ENCODE measurements around the gene ANKRD42. TPM values are rescaled to one million over a fixed set of nuclear protein-coding genes. Genes with fewer than 3 reads are reported as not detected.

ANKRD42 gene
- total RNA-seq, 1 experiment from 2014 or later = 5.4 TPM

DNA sequence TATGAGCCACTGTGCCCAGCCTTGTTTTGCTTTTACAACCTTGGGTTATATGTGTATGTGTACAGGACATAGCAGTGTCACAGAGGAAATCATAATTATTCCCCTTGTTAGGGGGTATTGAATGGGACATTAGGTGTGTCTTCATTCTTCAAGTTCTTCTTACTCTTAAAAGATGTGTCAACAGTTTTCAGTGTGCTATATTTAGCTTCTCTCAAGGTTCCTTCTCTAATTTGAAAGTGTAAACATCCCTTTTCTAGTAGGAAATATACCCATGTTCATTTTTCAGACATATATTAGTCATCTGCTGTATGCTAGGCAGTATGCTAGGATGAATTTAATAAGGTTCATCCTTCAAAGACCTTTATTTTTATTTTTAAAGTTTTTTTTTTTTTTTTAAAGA lies 19.5 kb upstream of the ANKRD42 start:
- DNase-seq (ENCODE audit: low read depth, low spot score) (no peak), ATAC-seq (no peak)
- CTCF ChIA-PET = interaction anchor here (0.6 kb wide), 1 partner anchor 82 kb away, joined by 3 read pairs; no protein-coding TSS in a partner anchor
- H3K36me3 ChIP-seq (ENCODE audit: control insufficient read depth in 1 of 2, insufficient read depth in 2 of 2, low read length in 2 of 2) = peaks cover 45 to 46% of the 10 kb centered on the region in 2 experiments
- H3K9ac ChIP-seq (ENCODE audit: low read length) = no peak overlapping the region
- no peak for TF ChIP-seq SIN3A (IDR thresholded peaks at IDR 0.05; ENCODE audit: low read depth)
- no peak for TF ChIP-seq CEBPB (IDR thresholded peaks at IDR 0.05; ENCODE audit: low read depth)
- TF ChIP-seq ZNF274 (IDR thresholded peaks at IDR 0.05; ENCODE audit: low read depth, low read length) = no peak
- no peak for TF ChIP-seq POLR2AphosphoS5 (IDR thresholded peaks at IDR 0.05; ENCODE audit: low read depth, low read length)
- TF ChIP-seq FOSL1 (IDR thresholded peaks at IDR 0.05; ENCODE audit: low read depth) = no peak
- TF ChIP-seq SRF (IDR thresholded peaks at IDR 0.05; ENCODE audit: low read depth) = no peak
- H3K27me3 ChIP-seq (ENCODE audit: insufficient read depth, low read length) = no peaks in the 10 kb centered on the region
- RAD21 ChIA-PET (ENCODE audit: low non-redundant PET in 1 of 2, low total read pairs in 2 of 2, uncharacterized antibody in 2 of 2, unreplicated experiment in 2 of 2) = interaction anchor here in 1 of 2 experiments (0.7 kb wide), 1 partner anchor 64 kb away, joined by 3 read pairs; no protein-coding TSS in a partner anchor
- no peaks in the 10 kb centered on the region for H3K9me3 ChIP-seq (ENCODE audit: control insufficient read depth in 1 of 2, insufficient read depth in 1 of 2, low read depth in 1 of 2, low read length in 2 of 2)
- POLR2A ChIA-PET = interaction anchor here (2.4 kb wide), 1 partner anchor 17 kb away, joined by 8 read pairs; the partner anchor contains the start of gene PCF11
- intact Hi-C loops (cut with micrococcal nuclease) = no loop called here
- peaks cover 16% of the 10 kb centered on the region; the same call in 1 of the 2 replicates for H4K20me1 ChIP-seq (ENCODE audit: insufficient read depth)
- H3K9me2 ChIP-seq (ENCODE audit: insufficient read depth) = no peaks in the 10 kb centered on the region
- H3K4me3 ChIP-seq (replicated peaks in 1 of 2; ENCODE audit: low read depth in 1 of 2, low read length in 2 of 2) = no peak overlapping the region
- BruUV-seq (replicated peaks) = no TSS peak
- no peaks in the 10 kb centered on the region for H3K4me1 ChIP-seq (ENCODE audit: control insufficient read depth in 1 of 2, insufficient read depth in 2 of 2, low read length in 2 of 2)
- peaks cover 97% of the 10 kb centered on the region for H3K79me2 ChIP-seq (ENCODE audit: insufficient read depth, low read length)
- no peak overlapping the region for H2AFZ ChIP-seq (ENCODE audit: low read depth, low read length, poor library complexity, severe bottlenecking)
- H3K27ac ChIP-seq (ENCODE audit: low read depth, low read length) = no peak overlapping the region
- no peak overlapping the region for H3K4me2 ChIP-seq (ENCODE audit: low read length)

DNA sequence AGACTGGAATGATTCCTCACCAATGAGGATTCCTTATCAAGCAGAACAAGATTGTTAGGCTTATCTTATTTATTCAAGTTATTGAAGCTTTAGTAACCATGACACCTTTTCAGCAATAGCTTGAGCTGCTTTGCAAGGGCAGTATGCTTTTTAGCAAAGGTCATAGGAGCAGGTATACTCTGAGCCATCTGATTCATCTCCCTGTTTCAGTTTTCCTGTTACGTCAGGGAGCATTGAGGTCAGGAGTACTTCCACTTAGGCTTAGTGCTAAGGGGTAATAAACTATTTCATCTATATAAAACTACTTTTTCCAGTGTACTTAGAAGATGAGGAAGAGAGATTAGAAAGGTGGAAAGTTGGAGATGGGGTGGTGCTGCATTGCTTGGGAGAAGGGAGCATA lies 17.7 kb upstream of the ANKRD42 start:
- Histone ChIP-seq H3K9me3 (ENCODE audit: control insufficient read depth in 1 of 2, insufficient read depth in 1 of 2, low read depth in 1 of 2, low read length in 2 of 2) (no peaks in the 10 kb centered on the region), H3K79me2 (ENCODE audit: insufficient read depth, low read length) (peaks cover 81% of the 10 kb centered on the region), H3K4me1 (ENCODE audit: control insufficient read depth in 1 of 2, insufficient read depth in 2 of 2, low read length in 2 of 2) (no peaks in the 10 kb centered on the region), H3K27me3 (ENCODE audit: insufficient read depth, low read length) (no peaks in the 10 kb centered on the region), H3K9me2 (ENCODE audit: insufficient read depth) (no peaks in the 10 kb centered on the region), H3K9ac (ENCODE audit: low read length) (no peak overlapping the region), H3K27ac (ENCODE audit: low read depth, low read length) (no peak overlapping the region), H4K20me1 (ENCODE audit: insufficient read depth) (peaks cover 6% of the 10 kb centered on the region; the same call in 1 of the 2 replicates), H2AFZ (ENCODE audit: low read depth, low read length, poor library complexity, severe bottlenecking) (no peak overlapping the region), H3K4me3 (replicated peaks in 1 of 2; ENCODE audit: low read depth in 1 of 2, low read length in 2 of 2) (no peak overlapping the region), H3K4me2 (ENCODE audit: low read length) (no peak overlapping the region), H3K36me3 (ENCODE audit: control insufficient read depth in 1 of 2, insufficient read depth in 2 of 2, low read length in 2 of 2) (peaks cover 41 to 44% of the 10 kb centered on the region in 2 experiments)
- no TSS peak for BruUV-seq (replicated peaks)
- DNase-seq (ENCODE audit: low read depth, low spot score) (no peak), ATAC-seq (no peak)
- ChIA-PET RAD21 (ENCODE audit: low non-redundant PET in 1 of 2, low total read pairs in 2 of 2, uncharacterized antibody in 2 of 2, unreplicated experiment in 2 of 2) (no interaction called here), CTCF (no interaction called here), POLR2A (interaction anchor here (2.4 kb wide), 1 partner anchor 19 kb away, joined by 8 read pairs; the partner anchor contains the start of gene PCF11)
- intact Hi-C loops (cut with micrococcal nuclease) = no loop called here
- no peak for TF ChIP-seq SP1 (IDR thresholded peaks at IDR 0.05; ENCODE audit: low read depth)
- TF ChIP-seq CEBPB (IDR thresholded peaks at IDR 0.05; ENCODE audit: low read depth) = no peak
- no peak for TF ChIP-seq RAD21 (IDR thresholded peaks at IDR 0.05; ENCODE audit: low read depth)
- no peak for TF ChIP-seq SIN3A (IDR thresholded peaks at IDR 0.05; ENCODE audit: low read depth)
- no peak for TF ChIP-seq EZH2phosphoT487 (IDR thresholded peaks at IDR 0.05; ENCODE audit: borderline replicate concordance)
- TF ChIP-seq ELF1 (IDR thresholded peaks at IDR 0.05; ENCODE audit: borderline replicate concordance, low read depth) = no peak
- TF ChIP-seq ZFX (IDR thresholded peaks at IDR 0.05) = no peak
- no peak for TF ChIP-seq YY1 (IDR thresholded peaks at IDR 0.05; ENCODE audit: extremely low read depth, insufficient replicate concordance, low read depth, low read length)
- no peak for TF ChIP-seq JUND (IDR thresholded peaks at IDR 0.05)
- TF ChIP-seq, protein P1, sequence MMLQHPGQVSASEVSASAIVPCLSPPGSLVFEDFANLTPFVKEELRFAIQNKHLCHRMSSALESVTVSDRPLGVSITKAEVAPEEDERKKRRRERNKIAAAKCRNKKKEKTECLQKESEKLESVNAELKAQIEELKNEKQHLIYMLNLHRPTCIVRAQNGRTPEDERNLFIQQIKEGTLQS (IDR thresholded peaks at IDR 0.05) = no peak
- no peak for TF ChIP-seq TCF7L2 (IDR thresholded peaks at IDR 0.05; ENCODE audit: borderline replicate concordance, extremely low read depth, insufficient read depth, insufficient read length)
- TF ChIP-seq, protein P2, sequence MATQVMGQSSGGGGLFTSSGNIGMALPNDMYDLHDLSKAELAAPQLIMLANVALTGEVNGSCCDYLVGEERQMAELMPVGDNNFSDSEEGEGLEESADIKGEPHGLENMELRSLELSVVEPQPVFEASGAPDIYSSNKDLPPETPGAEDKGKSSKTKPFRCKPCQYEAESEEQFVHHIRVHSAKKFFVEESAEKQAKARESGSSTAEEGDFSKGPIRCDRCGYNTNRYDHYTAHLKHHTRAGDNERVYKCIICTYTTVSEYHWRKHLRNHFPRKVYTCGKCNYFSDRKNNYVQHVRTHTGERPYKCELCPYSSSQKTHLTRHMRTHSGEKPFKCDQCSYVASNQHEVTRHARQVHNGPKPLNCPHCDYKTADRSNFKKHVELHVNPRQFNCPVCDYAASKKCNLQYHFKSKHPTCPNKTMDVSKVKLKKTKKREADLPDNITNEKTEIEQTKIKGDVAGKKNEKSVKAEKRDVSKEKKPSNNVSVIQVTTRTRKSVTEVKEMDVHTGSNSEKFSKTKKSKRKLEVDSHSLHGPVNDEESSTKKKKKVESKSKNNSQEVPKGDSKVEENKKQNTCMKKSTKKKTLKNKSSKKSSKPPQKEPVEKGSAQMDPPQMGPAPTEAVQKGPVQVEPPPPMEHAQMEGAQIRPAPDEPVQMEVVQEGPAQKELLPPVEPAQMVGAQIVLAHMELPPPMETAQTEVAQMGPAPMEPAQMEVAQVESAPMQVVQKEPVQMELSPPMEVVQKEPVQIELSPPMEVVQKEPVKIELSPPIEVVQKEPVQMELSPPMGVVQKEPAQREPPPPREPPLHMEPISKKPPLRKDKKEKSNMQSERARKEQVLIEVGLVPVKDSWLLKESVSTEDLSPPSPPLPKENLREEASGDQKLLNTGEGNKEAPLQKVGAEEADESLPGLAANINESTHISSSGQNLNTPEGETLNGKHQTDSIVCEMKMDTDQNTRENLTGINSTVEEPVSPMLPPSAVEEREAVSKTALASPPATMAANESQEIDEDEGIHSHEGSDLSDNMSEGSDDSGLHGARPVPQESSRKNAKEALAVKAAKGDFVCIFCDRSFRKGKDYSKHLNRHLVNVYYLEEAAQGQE (IDR thresholded peaks at IDR 0.05; ENCODE audit: low read depth) = no peak
- TF ChIP-seq EZH2 (IDR thresholded peaks at IDR 0.05) = no peak

Measured in HCT116 (cell line).